SU-DHL-6 (cell line): ENCODE measurements around the gene FYB1.

Experiments
- CTCF ChIP-seq: fragments of 200-600 bp; sonication (generic); IDR thresholded peaks from one replicate; pipeline ENCODE4 v1.5.1; 2017; ENCODE audit warnings: antibody characterized with exemption, mild to moderate bottlenecking, low read length, moderate library complexity; ENCODE audit not compliant: insufficient read depth, poor library complexity, severe bottlenecking
- EZH2phosphoT487 ChIP-seq: fragments of 200-600 bp; sonication (generic), shearing (Covaris generic); conservative IDR thresholded peaks from 2 replicates; pipeline ENCODE4 v1.6.1; 2018; ENCODE audit warnings: mild to moderate bottlenecking, antibody characterized with exemption, low read length, moderate library complexity, mixed read lengths

GRCh38 chr5:39057734-39058133 lies 161.6 kb downstream of the FYB1 start:
- TF ChIP-seq CTCF, result no peak
- no peak for TF ChIP-seq EZH2phosphoT487
